Mesenchymal stem cell (in vitro differentiated cells and primary cell): ENCODE measurements around the gene COG8.

Source experiments
- DNase-seq: peaks from one replicate; pipeline ENCODE4 v3.0.0-alpha.2; 2013
- H2AFZ ChIP-seq: one replicate; pipeline ENCODE4 v1.6.1; 2013; ENCODE audit warnings: low read depth, mild to moderate bottlenecking, control low read depth, inconsistent platforms, low read length, moderate library complexity
- H2AK5ac ChIP-seq: 2 replicates; pipeline ENCODE4 v1.6.1; 2013; ENCODE audit warnings: low read length, moderate library complexity, mild to moderate bottlenecking, inconsistent platforms; ENCODE audit not compliant: severe bottlenecking
- H2BK120ac ChIP-seq: one replicate; pipeline ENCODE4 v1.6.1; 2013; ENCODE audit warnings: low read depth, mild to moderate bottlenecking, inconsistent platforms, low read length, moderate library complexity
- H2BK12ac ChIP-seq, 2 experiments: one replicate each; pipeline ENCODE4 v1.6.1; 2013; ENCODE audit warnings: inconsistent platforms in 2 of 2, low read length in 2 of 2, mild to moderate bottlenecking in 2 of 2, moderate library complexity in 2 of 2, control low read depth in 1 of 2
- H2BK15ac ChIP-seq: one replicate; pipeline ENCODE4 v1.6.1; 2013; ENCODE audit warnings: mild to moderate bottlenecking, low read depth, inconsistent platforms; ENCODE audit not compliant: poor library complexity, severe bottlenecking
- H2BK5ac ChIP-seq: 2 replicates; pipeline ENCODE4 v1.6.1; 2013; ENCODE audit warnings: low read depth, mild to moderate bottlenecking, low read length, control low read depth, inconsistent platforms; ENCODE audit not compliant: poor library complexity, severe bottlenecking
- H3K14ac ChIP-seq, 2 experiments: one replicate each; pipeline ENCODE4 v1.6.1; 2013; ENCODE audit warnings: inconsistent platforms in 2 of 2, low read length in 2 of 2, control low read depth in 1 of 2, mild to moderate bottlenecking in 1 of 2, moderate library complexity in 1 of 2
- H3K18ac ChIP-seq, 2 experiments: one replicate each; pipeline ENCODE4 v1.6.1; 2013; ENCODE audit warnings: inconsistent platforms in 2 of 2, low read length in 2 of 2, control low read depth in 1 of 2, low read depth in 1 of 2, mild to moderate bottlenecking in 1 of 2
- H3K23ac ChIP-seq, 2 experiments: one replicate each; pipeline ENCODE4 v1.6.1; 2013; ENCODE audit warnings: inconsistent platforms in 2 of 2, low read length in 2 of 2, mild to moderate bottlenecking in 2 of 2, moderate library complexity in 2 of 2, control low read depth in 1 of 2
- H3K27ac ChIP-seq: 2 replicates; pipeline ENCODE4 v1.5.1; 2013; ENCODE audit warnings: mild to moderate bottlenecking, moderate library complexity, low read length, control low read depth, inconsistent platforms; ENCODE audit not compliant: poor library complexity, severe bottlenecking
- H3K27me3 ChIP-seq, 2 experiments: 2 replicates each; pipeline versions ENCODE4 v1.6.1 to v1.7.0; 2013; ENCODE audit warnings: low read length in 2 of 2, mild to moderate bottlenecking in 2 of 2, moderate library complexity in 2 of 2, control low read depth in 1 of 2, inconsistent platforms in 1 of 2; ENCODE audit not compliant: control insufficient read depth in 1 of 2, insufficient read depth in 1 of 2
- H3K36me3 ChIP-seq, 2 experiments: 2 replicates each; pipeline versions ENCODE4 v1.6.1 to v1.7.0; 2013; ENCODE audit warnings: low read length in 2 of 2, control low read depth in 1 of 2, inconsistent platforms in 1 of 2, low read depth in 1 of 2, mild to moderate bottlenecking in 1 of 2; ENCODE audit not compliant: insufficient read depth in 2 of 2, control insufficient read depth in 1 of 2
- H3K4ac ChIP-seq, 2 experiments: one replicate each; pipeline ENCODE4 v1.6.1; 2013; ENCODE audit warnings: inconsistent platforms in 2 of 2, low read length in 2 of 2, mild to moderate bottlenecking in 2 of 2, moderate library complexity in 2 of 2, control low read depth in 1 of 2, low read depth in 1 of 2
- H3K4me1 ChIP-seq: 2 replicates; pipeline ENCODE4 v1.6.1; 2013; ENCODE audit warnings: low read depth, low read length, control low read depth; ENCODE audit not compliant: control insufficient read depth, insufficient read depth
- H3K4me2 ChIP-seq: 2 replicates; pipeline ENCODE4 v1.6.1; 2013; ENCODE audit warnings: low read length, mild to moderate bottlenecking, inconsistent platforms; ENCODE audit not compliant: poor library complexity, severe bottlenecking
- H3K4me3 ChIP-seq, 2 experiments: 2 replicates each; pipeline versions ENCODE4 v1.5.1 to v1.7.0; 2013; ENCODE audit warnings: low read length in 2 of 2, mild to moderate bottlenecking in 2 of 2, control low read depth in 1 of 2, low read depth in 1 of 2; ENCODE audit not compliant: insufficient read depth in 1 of 2
- H3K79me1 ChIP-seq: replicated peaks from 2 replicates; pipeline ENCODE4 v1.6.1; 2013; ENCODE audit warnings: mild to moderate bottlenecking, control low read depth, low read length, inconsistent platforms; ENCODE audit not compliant: poor library complexity, severe bottlenecking
- H3K9ac ChIP-seq: 2 replicates; pipeline ENCODE4 v1.7.0; 2013; ENCODE audit warnings: mild to moderate bottlenecking, low read length, moderate library complexity
- H3K9me3 ChIP-seq: 2 replicates; pipeline ENCODE4 v1.7.0; 2013; ENCODE audit warnings: mild to moderate bottlenecking, low read length; ENCODE audit not compliant: control insufficient read depth
- H4K8ac ChIP-seq: one replicate; pipeline ENCODE4 v1.6.1; 2013; ENCODE audit warnings: inconsistent platforms, mild to moderate bottlenecking, low read length, moderate library complexity
- H4K91ac ChIP-seq: one replicate; pipeline ENCODE4 v1.6.1; 2013; ENCODE audit warnings: mild to moderate bottlenecking, low read length, inconsistent platforms
- WGBS: methylation state at CpG from one replicate; pipeline ENCODE4 v1.1.7; 2013; ENCODE audit warnings: mixed read lengths; 5-methylcytosine and 5-hydroxymethylcytosine counted together

COG8 gene

GRCh38 chr16:69327585-69328310 lies 11.6 kb downstream of the COG8 start:
- no peaks in the 10 kb centered on the region for H3K27me3 ChIP-seq
- H3K18ac ChIP-seq: no peak overlapping the region
- no peak for DNase-seq
- H2BK5ac ChIP-seq: no peak overlapping the region
- H3K23ac ChIP-seq: no peak overlapping the region
- no peak overlapping the region for H2BK15ac ChIP-seq
- no peak overlapping the region for H4K91ac ChIP-seq
- H3K9ac ChIP-seq: peak overlapping the region; percentile 36
- H3K4ac ChIP-seq: no peak overlapping the region
- H3K27ac ChIP-seq: no peak overlapping the region
- WGBS: 98% methylated on average over 13 of the region's 14 CpGs
- H3K36me3 ChIP-seq: peaks cover 50 to 70% of the 10 kb centered on the region in 2 experiments
- no peak overlapping the region for H4K8ac ChIP-seq
- H3K4me2 ChIP-seq: no peak overlapping the region
- peak overlapping the region in 1 of 2 experiments; percentile 90 for H3K4me3 ChIP-seq
- H2BK120ac ChIP-seq: no peak overlapping the region
- H3K14ac ChIP-seq: no peak overlapping the region
- H2BK12ac ChIP-seq: no peak overlapping the region
- peaks cover 15% of the 10 kb centered on the region for H3K79me1 ChIP-seq
- no peak overlapping the region for H2AFZ ChIP-seq
- H3K4me1 ChIP-seq: peaks cover 35% of the 10 kb centered on the region
- no peak overlapping the region for H2AK5ac ChIP-seq
- no peaks in the 10 kb centered on the region for H3K9me3 ChIP-seq

DNA sequence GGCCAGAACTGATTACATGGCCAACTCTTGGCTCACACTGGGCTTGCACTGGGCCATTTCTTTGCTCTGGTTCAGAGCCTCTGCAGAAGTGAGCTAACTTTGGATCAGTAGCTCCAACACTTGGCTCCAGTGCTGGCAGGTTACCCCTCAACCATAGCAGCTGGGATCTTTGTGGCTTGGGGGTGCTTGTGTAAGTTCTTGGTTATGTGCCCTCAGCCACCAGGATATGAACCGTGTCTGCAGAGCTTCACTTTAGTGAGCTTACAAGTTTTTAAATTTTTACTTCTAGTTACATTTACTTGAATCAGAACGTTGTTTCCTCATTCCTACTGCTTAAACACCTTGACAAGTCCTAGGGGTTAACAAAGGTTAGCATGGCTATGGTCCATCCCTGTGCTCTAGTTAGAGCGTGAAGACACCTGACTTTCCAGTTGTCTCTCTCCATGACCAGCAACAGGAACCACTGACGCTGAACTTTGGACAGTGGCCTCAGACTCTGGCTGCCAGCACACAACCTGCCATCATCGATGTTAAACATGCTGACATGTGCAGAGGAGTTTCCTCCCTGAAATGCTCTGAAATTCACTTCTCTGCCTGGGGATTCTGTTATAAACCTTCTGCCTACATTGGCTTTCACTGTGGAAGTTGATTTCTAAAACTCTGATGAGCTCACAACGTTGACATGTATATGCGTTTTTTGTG lies 13.0 kb downstream of the COG8 start:
- Histone ChIP-seq H3K9ac (peak overlapping the region; percentile 17), H2BK12ac (no peak overlapping the region), H2AFZ (no peak overlapping the region), H3K23ac (peak overlapping the region in 1 of 2 experiments; percentile 73), H3K9me3 (no peaks in the 10 kb centered on the region), H3K14ac (no peak overlapping the region), H3K4me1 (peaks cover 35% of the 10 kb centered on the region), H2AK5ac (no peak overlapping the region), H4K8ac (no peak overlapping the region), H2BK15ac (no peak overlapping the region), H3K4ac (no peak overlapping the region), H3K27ac (peak overlapping the region; percentile 31), H4K91ac (no peak overlapping the region), H3K79me1 (peaks cover 20% of the 10 kb centered on the region), H3K36me3 (peaks cover 53 to 72% of the 10 kb centered on the region in 2 experiments), H3K4me3 (no peak overlapping the region), H3K4me2 (no peak overlapping the region), H3K27me3 (no peaks in the 10 kb centered on the region), H2BK5ac (no peak overlapping the region), H2BK120ac (no peak overlapping the region), H3K18ac (no peak overlapping the region)
- DNase-seq: no peak
- 83% methylated on average over 7 of the region's 7 CpGs for WGBS

- H3K4me2 ChIP-seq: no peak overlapping the region
- peak overlapping the region in 1 of 2 experiments; percentile 15 for H2BK12ac ChIP-seq
- H3K4ac ChIP-seq: no peak overlapping the region
- peaks cover 23% of the 10 kb centered on the region for H3K79me1 ChIP-seq
- peak overlapping the region; percentile 31 for H3K27ac ChIP-seq
- H3K9ac ChIP-seq: no peak overlapping the region
- peaks cover 58 to 77% of the 10 kb centered on the region in 2 experiments for H3K36me3 ChIP-seq
- H2AK5ac ChIP-seq: no peak overlapping the region
- peak overlapping the region in 1 of 2 experiments; percentile 73 for H3K23ac ChIP-seq
- H2BK15ac ChIP-seq: no peak overlapping the region
- no peak for DNase-seq
- no peaks in the 10 kb centered on the region for H3K9me3 ChIP-seq
- no peak overlapping the region for H3K18ac ChIP-seq
- H3K4me1 ChIP-seq: peaks cover 35% of the 10 kb centered on the region
- no peak overlapping the region for H4K8ac ChIP-seq
- H3K14ac ChIP-seq: no peak overlapping the region
- H4K91ac ChIP-seq: no peak overlapping the region
- no peak overlapping the region for H2BK120ac ChIP-seq
- H3K4me3 ChIP-seq: no peak overlapping the region
- WGBS: 97% methylated on average over 6 of the region's 6 CpGs
- H2AFZ ChIP-seq: no peak overlapping the region
- H2BK5ac ChIP-seq: no peak overlapping the region
- H3K27me3 ChIP-seq: no peaks in the 10 kb centered on the region
Measured at GRCh38 chr16:69325784-69326171, 13.6 kb downstream of the COG8 start.

DNA sequence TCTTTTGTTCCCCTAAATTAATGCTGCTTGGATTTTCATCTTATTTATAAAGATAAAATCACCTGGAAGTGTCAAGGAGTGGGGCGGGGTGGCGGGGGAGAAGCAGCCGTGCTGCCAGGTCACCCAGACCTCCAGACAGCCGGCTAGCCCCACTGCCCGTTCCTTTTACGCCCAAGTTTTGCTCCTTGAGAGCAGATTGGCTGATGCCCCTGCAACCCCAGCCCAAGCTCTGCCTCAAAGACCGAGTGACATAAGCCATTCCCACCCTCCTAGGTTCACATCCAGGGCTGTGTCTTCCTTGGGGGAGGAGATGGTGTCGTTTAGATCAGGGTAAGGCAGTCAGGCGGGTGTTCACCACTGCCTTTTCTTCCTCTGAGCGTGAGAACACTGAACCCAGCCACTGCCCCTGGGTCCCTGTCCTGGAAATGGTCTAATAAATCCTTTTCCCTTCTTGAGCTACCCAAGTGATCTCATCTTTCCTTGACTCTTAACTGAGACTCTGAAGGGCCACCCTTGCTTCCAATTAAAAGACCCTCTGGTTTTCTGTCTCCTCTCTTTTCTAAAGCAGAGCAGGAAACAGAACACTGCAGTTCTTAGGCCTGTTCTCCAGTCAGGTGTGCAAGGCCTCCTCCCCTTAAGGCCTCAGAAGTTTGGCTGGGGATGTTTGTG lies 14.6 kb downstream of the COG8 start:
- H3K9ac ChIP-seq: no peak overlapping the region
- H3K23ac ChIP-seq: no peak overlapping the region
- H3K9me3 ChIP-seq: no peaks in the 10 kb centered on the region
- H2AK5ac ChIP-seq: no peak overlapping the region
- no peak overlapping the region for H2AFZ ChIP-seq
- DNase-seq: no peak
- no peak overlapping the region for H3K27ac ChIP-seq
- H3K79me1 ChIP-seq: peaks cover 33% of the 10 kb centered on the region
- H3K4me2 ChIP-seq: no peak overlapping the region
- H3K4ac ChIP-seq: no peak overlapping the region
- no peak overlapping the region for H2BK12ac ChIP-seq
- no peak overlapping the region for H2BK120ac ChIP-seq
- no peak overlapping the region for H2BK15ac ChIP-seq
- H3K4me3 ChIP-seq: no peak overlapping the region
- peaks cover 31% of the 10 kb centered on the region for H3K4me1 ChIP-seq
- WGBS: 90% methylated on average over 9 of the region's 10 CpGs
- H4K91ac ChIP-seq: no peak overlapping the region
- no peaks in the 10 kb centered on the region for H3K27me3 ChIP-seq
- peaks cover 69 to 88% of the 10 kb centered on the region in 2 experiments for H3K36me3 ChIP-seq
- H3K18ac ChIP-seq: no peak overlapping the region
- H2BK5ac ChIP-seq: no peak overlapping the region
- no peak overlapping the region for H3K14ac ChIP-seq
- no peak overlapping the region for H4K8ac ChIP-seq
